ENCODE measurements around the gene LDLRAD4. TPM values are rescaled to one million over a fixed set of nuclear protein-coding genes. Genes with fewer than 3 reads are reported as not detected.

Gene LDLRAD4
- total and polyA plus RNA-seq, 9 of the 15 experiments (the other 6 are each of a cell fraction or from before 2014, with no cell fraction given), result 0.01 TPM; not detected in 8

GRCh38 chr18:13570856-13571495 is 352.4 kb downstream of the LDLRAD4 start:
- H3K9me1 ChIP-seq (ENCODE audit: control insufficient read depth, insufficient read depth, low read length), result no peaks in the 10 kb centered on the region
- H3K27me3 ChIP-seq (ENCODE audit: control insufficient read depth in 2 of 2, insufficient read depth in 2 of 2, low read length in 2 of 2), result peaks cover 18 to 36% of the 10 kb centered on the region in 2 experiments; a peak in 3 of 5 replicates
- no peaks in the 10 kb centered on the region for H3K9me3 ChIP-seq (replicated peaks; ENCODE audit: control insufficient read depth, insufficient read depth, low read depth, low read length)
- ChIA-PET POLR2A (interaction anchor here (0.8 kb wide), 1 partner anchor 46 kb away, joined by 3 read pairs; no protein-coding TSS in a partner anchor), CTCF (ENCODE audit: low intra/inter-chr PET ratio) (no interaction called here)
- H3K4me1 ChIP-seq (replicated peaks in 1 of 2; ENCODE audit: control insufficient read depth in 2 of 2, insufficient read depth in 2 of 2, low read length in 2 of 2), result no peaks in the 10 kb centered on the region
- H3K79me2 ChIP-seq (ENCODE audit: control insufficient read depth, insufficient read depth, low read length), result no peaks in the 10 kb centered on the region
- H3K4me2 ChIP-seq (ENCODE audit: insufficient read depth, low read length), result no peak overlapping the region
- H3K36me3 ChIP-seq (ENCODE audit: control insufficient read depth, insufficient read depth, low read length), result no peaks in the 10 kb centered on the region
- no peak for ATAC-seq
- BruUV-seq (replicated peaks), result no TSS peak
- DNase-seq (ENCODE audit: extremely low read depth in 1 of 4, low spot score in 3 of 4), result no peak
- no peak for TF ChIP-seq ZNF318 (IDR thresholded peaks at IDR 0.05; ENCODE audit: borderline replicate concordance in 1 of 2, low read depth in 1 of 2)
- no peak for TF ChIP-seq SOX6 (IDR thresholded peaks at IDR 0.05)
- TF ChIP-seq GABPA (tag; conservative IDR thresholded peaks at IDR 0.05; ENCODE audit: low read depth), result no peak
- no peak for TF ChIP-seq MBD2 (IDR thresholded peaks at IDR 0.05; ENCODE audit: borderline replicate concordance, low read depth)
- no peak for TF ChIP-seq ZNF41 (CRISPR knock-in tag; conservative IDR thresholded peaks at IDR 0.05)
- no peak for TF ChIP-seq FOXJ2 (tag; IDR thresholded peaks at IDR 0.05)
- TF ChIP-seq ZNF766 (CRISPR knock-in tag; conservative IDR thresholded peaks at IDR 0.05), result no peak
- TF ChIP-seq ZFP30 (CRISPR knock-in tag; IDR thresholded peaks at IDR 0.05; ENCODE audit: borderline replicate concordance), result no peak
- no peak for TF ChIP-seq PRMT5 (CRISPR knock-in tag; IDR thresholded peaks at IDR 0.05)
- no peak for TF ChIP-seq CAMTA2 (CRISPR knock-in tag; conservative IDR thresholded peaks at IDR 0.05)
- TF ChIP-seq SIN3A (IDR thresholded peaks at IDR 0.05; ENCODE audit: borderline replicate concordance in 2 of 2, control insufficient read depth in 1 of 2, low read depth in 2 of 2, low read length in 2 of 2), result no peak
- no peak for TF ChIP-seq SREBF1 (IDR thresholded peaks at IDR 0.05; ENCODE audit: borderline replicate concordance, low read depth, low read length)
- no peak for TF ChIP-seq ZNF174 (CRISPR knock-in tag; IDR thresholded peaks at IDR 0.05)
- H3K27ac ChIP-seq (ENCODE audit: extremely low read depth, low read depth, low read length), result no peak overlapping the region
- H2AFZ ChIP-seq (ENCODE audit: low read depth, low read length), result no peak overlapping the region
- in situ Hi-C loops (cut with MboI) (no loop called here), intact Hi-C loops (cut with micrococcal nuclease) (no loop called here)
- H3K4me3 ChIP-seq, result no peak overlapping the region
- no peak for FAIRE-seq
- no peak overlapping the region for H3K9ac ChIP-seq (ENCODE audit: insufficient read depth in 1 of 2, low read depth in 2 of 2, low read length in 2 of 2)
- H4K20me1 ChIP-seq (replicated peaks; ENCODE audit: control insufficient read depth, insufficient read depth, low read length), result 0 out of 2 replicates have a peak, but pooled peaks cover 3% of the 10 kb centered on the region
- WGBS (ENCODE audit: insufficient coverage, low coverage, missing lambda C conversion rate), result 1% methylated on average over 7 of the region's 7 CpGs

Measured in K562 (cell line).